CD4-positive, alpha-beta T cell treated with Interleukin-2 at 100 ng/mL for 4 hours (primary cell): ENCODE results near the gene PROB1.
A peak's percentile ranks its signal among the peaks of the same experiment; 100 is the strongest.
"Not testable (repeated sequence)": the region's sequence is repeated elsewhere in the genome, so short reads cannot be mapped to it uniquely, and the experiment has no call there.

Source experiments
- DNase-seq: peaks from one replicate; pipeline ENCODE4 v3.0.0-alpha.2; 2020; ENCODE audit warnings: low spot score

Gene PROB1

GRCh38 chr5:139378101-139378825, 16.6 kb downstream of the PROB1 start:
- DNase-seq: no peak

DNA sequence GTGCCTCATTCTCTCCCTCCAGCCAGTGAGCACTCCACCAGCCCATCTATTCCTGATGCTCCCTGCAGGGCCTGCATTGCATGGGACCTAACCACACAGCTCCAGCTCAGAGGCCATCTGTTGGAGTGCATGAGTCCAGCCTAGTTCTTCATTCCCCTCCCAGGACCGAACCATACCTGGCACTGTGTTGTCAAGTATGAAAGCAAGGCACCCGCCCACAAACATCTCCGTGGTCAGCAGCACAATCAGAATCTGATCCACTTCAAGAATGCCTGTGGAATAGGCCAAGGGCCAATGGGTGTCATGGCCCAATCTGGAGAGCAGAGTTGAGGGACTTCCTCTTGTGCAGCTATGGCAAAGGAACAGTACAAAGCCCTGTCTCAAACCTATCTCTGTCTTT, 17.7 kb downstream of the PROB1 start:
- DNase-seq: no peak

GRCh38 chr5:139376364-139376763, 18.5 kb downstream of the PROB1 start:
- no peak for DNase-seq

DNA sequence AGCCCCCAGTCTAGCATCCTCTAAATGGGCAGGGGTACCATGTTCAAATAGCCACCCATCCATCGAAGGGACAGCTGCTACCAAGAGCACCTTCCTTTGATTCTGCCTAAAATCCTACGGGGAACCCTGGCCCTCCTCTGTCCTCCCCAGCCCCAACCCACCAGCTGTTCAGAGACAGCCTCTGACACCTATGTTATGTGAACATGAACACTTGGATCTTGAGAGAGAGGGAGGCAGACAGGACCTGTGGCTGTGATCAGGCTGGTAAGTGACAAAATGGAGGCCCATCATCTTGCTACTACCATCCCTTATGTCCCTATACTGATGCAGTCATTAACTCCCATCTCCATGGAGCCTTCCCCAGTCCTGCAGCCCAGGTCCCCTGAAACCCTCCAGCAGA, 20.0 kb downstream of the PROB1 start:
- DNase-seq: no peak

GRCh38 chr5:139371482-139372435, 23.1 kb downstream of the PROB1 start:
- no peak for DNase-seq

GRCh38 chr5:139369181-139369580, 25.7 kb downstream of the PROB1 start:
- DNase-seq: no peak

DNA sequence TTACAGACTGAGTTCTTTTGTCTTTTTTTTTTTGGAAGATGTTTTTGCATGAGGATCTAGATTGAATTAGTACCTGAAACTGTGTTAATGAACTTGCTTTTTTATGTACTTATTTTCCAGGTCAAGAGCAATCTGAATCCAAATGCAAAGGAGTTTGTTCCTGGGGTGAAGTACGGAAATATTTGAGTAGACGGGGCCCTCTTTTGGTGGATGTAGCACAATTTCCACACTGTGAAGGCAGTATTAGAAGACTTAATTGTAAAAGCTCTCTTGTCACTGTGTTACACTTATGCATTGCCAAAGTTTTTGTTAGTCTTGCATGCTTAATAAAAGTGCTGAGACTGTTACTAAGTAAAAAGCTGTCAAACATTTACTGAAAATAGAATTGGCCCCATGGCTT, 26.3 kb downstream of the PROB1 start:
- no peak for DNase-seq

- DNase-seq: no peak
These were observed 30.4 kb downstream of the PROB1 start for GRCh38 chr5:139364466-139364865.

- no peak for DNase-seq
These were observed 31.0 kb downstream of the PROB1 start for GRCh38 chr5:139363937-139364336.

GRCh38 chr5:139361835-139362429, 33.0 kb downstream of the PROB1 start:
- DNase-seq: no peak

- DNase-seq: no peak
These were observed 34.5 kb downstream of the PROB1 start for GRCh38 chr5:139360384-139360783.

DNA sequence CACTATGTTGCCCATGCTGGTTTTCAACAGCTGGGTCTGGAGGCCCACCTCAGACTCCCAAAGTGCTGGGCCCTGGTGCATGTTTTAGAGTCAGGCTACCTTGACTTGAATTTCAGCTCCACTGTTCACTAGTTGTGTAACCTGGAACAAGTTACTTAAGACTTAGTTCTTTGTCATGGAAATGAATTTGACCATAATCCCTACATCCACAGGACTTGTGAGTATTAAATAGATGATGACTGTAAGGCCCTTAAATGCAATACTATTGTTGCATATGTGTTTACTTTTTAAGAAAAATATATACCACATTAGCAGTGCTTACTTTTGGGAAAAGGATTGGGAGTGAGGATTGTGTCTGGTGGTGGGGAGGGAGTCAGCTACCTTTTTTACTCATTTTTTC, 36.8 kb downstream of the PROB1 start:
- no peak for DNase-seq

DNA sequence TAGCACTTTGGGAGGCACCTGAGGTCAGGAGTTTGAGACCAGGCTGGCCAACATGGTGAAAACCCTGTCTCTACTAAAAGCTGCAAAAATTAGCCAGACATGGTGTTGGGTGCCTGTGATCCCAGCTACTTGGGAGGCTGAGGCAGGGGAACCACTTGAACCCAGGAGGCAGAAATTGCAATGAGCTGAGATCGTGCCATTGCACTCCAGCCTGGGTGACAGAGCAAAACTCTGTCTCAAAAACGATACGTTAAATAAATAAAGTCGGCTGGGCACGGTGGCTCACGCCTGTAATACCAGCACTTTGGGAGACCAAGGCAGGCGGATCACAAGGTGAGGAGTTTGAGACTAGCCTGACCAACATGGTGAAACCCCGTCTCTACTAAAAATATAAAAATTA, 39.0 kb downstream of the PROB1 start:
- not testable (repeated sequence) for DNase-seq

DNA sequence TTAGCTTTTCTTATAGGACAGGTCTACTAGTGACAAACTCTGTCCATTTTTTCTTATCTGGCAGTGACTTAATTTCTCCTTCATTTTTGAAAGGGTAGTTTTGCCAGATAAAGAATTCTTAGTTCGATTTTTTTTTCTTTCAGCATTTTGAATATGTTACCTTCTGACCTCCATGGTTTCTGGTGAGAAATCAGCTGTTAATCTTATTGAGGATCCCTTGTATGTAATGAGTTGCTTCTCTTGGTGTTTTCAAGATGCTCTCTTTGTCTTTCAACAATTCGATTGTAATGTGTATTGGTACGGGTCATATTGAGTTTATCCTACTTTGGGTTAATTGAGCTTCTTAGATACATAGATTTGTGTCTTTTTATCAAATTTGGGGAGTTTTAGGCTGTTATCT, 40.7 kb downstream of the PROB1 start:
- no peak for DNase-seq

GRCh38 chr5:139347863-139348262, 47.0 kb downstream of the PROB1 start:
- DNase-seq: not testable (repeated sequence)

DNA sequence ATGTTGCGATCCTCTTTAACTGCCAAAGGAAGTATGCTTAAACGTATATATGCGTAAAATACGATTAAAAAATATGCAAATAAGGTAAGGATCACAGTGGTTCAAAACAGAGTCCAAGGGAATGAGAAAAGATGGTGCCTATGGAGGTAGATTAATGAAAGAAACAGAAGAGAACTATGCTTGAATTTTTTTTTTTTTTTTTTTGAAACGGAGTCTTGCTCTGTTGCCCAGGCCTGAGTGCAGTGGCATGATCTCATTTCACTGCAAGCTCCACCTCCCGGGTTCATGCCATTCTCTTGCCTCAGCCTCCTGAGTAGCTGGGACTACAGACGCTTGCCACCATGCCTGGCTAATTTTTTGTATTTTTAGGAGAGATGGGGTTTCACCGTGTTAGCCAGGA, 49.5 kb downstream of the PROB1 start:
- not testable (repeated sequence) for DNase-seq

DNA sequence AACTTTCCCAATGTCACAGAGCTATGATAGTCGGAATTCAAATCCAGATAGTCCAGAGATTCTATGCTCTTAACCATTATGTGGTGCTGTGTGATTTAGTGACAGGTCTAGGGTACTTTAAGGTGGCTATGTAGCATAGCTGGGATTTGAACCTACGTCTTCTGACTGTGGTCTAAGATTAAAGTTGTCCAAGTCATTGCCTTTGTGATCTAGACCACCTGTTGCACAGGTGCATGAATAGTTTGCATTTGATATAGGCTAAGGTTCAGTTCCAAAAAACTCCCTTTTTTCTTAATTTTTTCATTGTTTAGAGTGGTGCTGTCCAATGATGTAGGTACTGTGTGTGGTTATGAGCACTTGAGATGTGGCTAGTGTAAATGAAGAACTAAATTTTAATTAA, 50.7 kb downstream of the PROB1 start:
- no peak for DNase-seq

DNA sequence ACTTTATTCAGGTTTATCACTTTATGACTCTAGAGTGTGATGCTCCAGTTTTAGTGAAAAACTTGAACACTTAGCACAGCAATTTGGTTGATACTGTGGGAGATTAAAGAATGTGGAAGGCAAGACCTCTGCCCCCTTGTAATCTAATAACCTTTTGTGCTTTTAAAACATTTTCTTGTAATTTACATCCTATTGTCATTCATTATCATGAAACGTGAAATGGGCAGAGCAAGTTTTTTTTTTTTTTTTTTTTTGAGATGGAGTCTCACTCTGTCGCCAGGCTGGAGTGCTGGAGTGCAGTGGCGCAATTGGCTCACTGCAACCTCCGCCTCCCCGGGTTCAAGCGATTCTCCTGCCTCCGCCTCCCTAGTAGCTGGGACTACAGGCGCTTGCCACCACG, 51.4 kb downstream of the PROB1 start:
- no peak for DNase-seq

DNA sequence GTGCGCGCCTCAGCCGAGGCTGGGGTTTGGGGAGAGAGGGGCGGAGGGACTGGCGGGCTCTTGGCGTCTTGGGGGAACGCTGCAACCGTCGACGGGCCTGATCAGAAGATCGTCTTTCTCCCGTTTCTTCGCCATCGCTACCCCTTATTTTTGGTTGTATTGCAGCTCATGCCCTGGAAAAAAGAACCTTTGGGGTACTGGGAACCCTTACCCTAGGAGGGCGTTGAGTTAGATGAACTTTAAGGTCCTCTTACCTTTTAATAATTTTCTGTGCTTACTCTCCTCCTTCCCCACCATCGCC, 52.5 kb downstream of the PROB1 start:
- DNase-seq: peak; percentile 83

DNA sequence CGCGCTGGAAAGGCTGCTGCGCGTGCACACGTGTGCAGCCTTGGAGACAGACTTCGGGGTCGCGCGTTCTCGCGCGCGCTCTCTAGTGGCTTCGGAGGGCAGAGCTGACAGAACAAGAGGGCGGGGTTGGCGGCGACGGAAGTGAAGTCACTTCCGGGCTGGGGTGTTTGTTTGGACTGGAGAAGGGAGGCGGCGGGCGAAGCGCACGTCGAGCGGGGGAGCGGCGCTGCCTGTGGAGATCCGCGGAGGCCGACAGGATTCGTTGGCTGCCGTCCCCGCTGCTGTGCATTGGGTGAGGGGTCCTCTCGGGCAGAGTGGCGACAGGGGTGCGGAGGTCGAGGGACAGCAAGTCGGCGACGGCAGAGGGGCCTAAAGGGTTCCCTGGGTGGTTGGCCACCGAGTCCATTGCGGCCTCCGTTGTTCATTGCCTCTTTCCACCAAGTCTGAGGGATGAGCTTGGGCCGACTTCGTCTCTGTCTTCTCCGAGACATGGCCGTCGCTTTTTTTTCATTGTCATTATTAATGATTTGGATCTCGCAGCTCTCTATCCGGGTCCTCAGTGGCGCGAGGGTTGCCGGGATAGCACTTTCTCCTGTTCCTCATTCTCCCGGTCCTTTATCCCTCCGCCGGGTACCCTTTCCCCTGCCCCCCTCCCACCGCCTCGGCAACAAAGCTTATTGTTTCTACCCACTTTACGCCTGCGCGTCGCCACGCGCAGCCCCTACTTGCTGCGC, 53.0 kb downstream of the PROB1 start, which contains the start of gene PAIP2:
Gene PAIP2 (plus strand): TSS at position 166 of the 734 bp plus-strand sequence. CDS start 21,931 bp downstream, outside the sequence.
- DNase-seq: peak; percentile 97

DNA sequence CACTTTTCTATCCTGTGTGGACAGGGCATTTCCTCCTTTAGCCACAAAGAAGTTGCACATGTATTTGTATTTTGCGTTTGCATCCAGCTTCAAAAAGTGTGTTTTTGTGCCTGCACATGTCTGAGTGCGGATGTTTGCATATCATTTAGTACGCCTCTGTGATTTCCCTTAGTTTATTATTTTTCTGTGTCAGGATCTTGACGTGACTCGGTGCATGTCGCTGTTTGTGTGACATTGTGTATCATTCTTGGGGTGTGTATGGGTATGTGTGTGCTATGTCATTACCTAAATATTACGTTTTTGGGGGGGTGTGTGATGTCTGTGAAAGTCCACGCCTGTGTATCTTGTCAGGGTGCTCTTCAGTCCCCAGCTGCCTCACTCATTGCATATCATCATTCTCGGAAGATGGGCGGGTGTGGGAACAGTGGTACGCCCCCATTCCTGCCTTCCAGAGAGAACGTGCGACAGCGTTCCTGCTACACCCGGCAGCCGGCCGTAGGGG, 53.7 kb downstream of the PROB1 start:
- no peak for DNase-seq
